HL-60 (cell line): ENCODE results near the gene COLEC11.
A peak's percentile ranks its signal among the peaks of the same experiment; 100 is the strongest.

Source experiments
- DNase-seq, 2 experiments: peaks; one replicate each; pipeline ENCODE4 v3.0.0-alpha.2; 2010 to 2020; ENCODE audit warnings: low read depth in 1 of 2, low spot score in 1 of 2
- H3K27ac ChIP-seq: fragments of 250-450 bp; sonication (Bioruptor Pico); replicated peaks from 2 replicates; pipeline ENCODE4 v1.5.1; 2020; ENCODE audit warnings: mild to moderate bottlenecking, moderate library complexity
- H3K27me3 ChIP-seq: fragments of 250-450 bp; sonication (Bioruptor Pico); 2 replicates; pipeline ENCODE4 v1.5.1; 2021; ENCODE audit warnings: mild to moderate bottlenecking, moderate library complexity; ENCODE audit not compliant: insufficient read depth, poor library complexity, severe bottlenecking
- H3K4me3 ChIP-seq: replicated peaks from 2 replicates; pipeline ENCODE4 v1.5.1; 2011; ENCODE audit warnings: mild to moderate bottlenecking, control low read depth, low read length; ENCODE audit not compliant: insufficient read depth
- CTCF ChIP-seq: IDR thresholded peaks from one replicate; pipeline ENCODE4 v1.5.1; 2011; ENCODE audit warnings: low read length, control low read depth, inconsistent platforms; ENCODE audit not compliant: insufficient read depth
- GABPA ChIP-seq: IDR thresholded peaks from 2 replicates; pipeline ENCODE4 v1.6.1; 2012; ENCODE audit warnings: low read depth
- POLR2AphosphoS5 ChIP-seq: IDR thresholded peaks from 2 replicates; pipeline ENCODE4 v1.6.1; 2012; ENCODE audit warnings: low read depth
- REST ChIP-seq: IDR thresholded peaks from 2 replicates; pipeline ENCODE4 v1.6.1; 2012; ENCODE audit warnings: low read depth; ENCODE audit not compliant: insufficient replicate concordance
- SPI1 ChIP-seq: IDR thresholded peaks from 2 replicates; pipeline ENCODE4 v1.6.1; 2012; ENCODE audit warnings: low read depth, mild to moderate bottlenecking, borderline replicate concordance

COLEC11 gene

GRCh38 chr2:3627500-3628100 is 32.7 kb downstream of the COLEC11 start:
- no peak overlapping the region for H3K4me3 ChIP-seq
- no peak overlapping the region for H3K27ac ChIP-seq
- no peak for DNase-seq
- no peaks in the 10 kb centered on the region for H3K27me3 ChIP-seq
- TF ChIP-seq GABPA (no peak), SPI1 (no peak), REST (no peak)

GRCh38 chr2:3628241-3628679 is 33.3 kb downstream of the COLEC11 start:
- DNase-seq = no peak
- H3K27ac ChIP-seq = no peak overlapping the region
- no peak for TF ChIP-seq GABPA
- no peak for TF ChIP-seq SPI1
- TF ChIP-seq REST = no peak
- TF ChIP-seq POLR2AphosphoS5 = no peak
- no peak for TF ChIP-seq CTCF
- no peak overlapping the region for H3K4me3 ChIP-seq
- H3K27me3 ChIP-seq = no peaks in the 10 kb centered on the region

- TF ChIP-seq SPI1 (no peak), REST (no peak), GABPA (no peak), POLR2AphosphoS5 (no peak), CTCF (no peak)
- no peak overlapping the region for H3K27ac ChIP-seq
- no peaks in the 10 kb centered on the region for H3K27me3 ChIP-seq
- DNase-seq = peak in 1 of 2 experiments; percentile 21
- no peak overlapping the region for H3K4me3 ChIP-seq
These were observed 33.9 kb downstream of the COLEC11 start for GRCh38 chr2:3628800-3629199.

- Histone ChIP-seq H3K4me3 (no peak overlapping the region), H3K27me3 (no peaks in the 10 kb centered on the region), H3K27ac (no peak overlapping the region)
- no peak for TF ChIP-seq CTCF
- TF ChIP-seq POLR2AphosphoS5 = no peak
- no peak for TF ChIP-seq REST
- TF ChIP-seq GABPA = no peak
- TF ChIP-seq SPI1 = no peak
- no peak for DNase-seq
These were observed 35.7 kb downstream of the COLEC11 start for GRCh38 chr2:3630631-3631030.
